Bronchial epithelial cell (primary cell): ENCODE results near the gene HOXD3. TPM values are rescaled to one million over a fixed set of nuclear protein-coding genes. Genes with fewer than 3 reads are reported as not detected.

Experiments
- DNase-seq: peaks from one replicate; pipeline ENCODE4 v3.0.0-alpha.2; 2010; ENCODE audit warnings: low read depth
- FAIRE-seq: peaks from 2 replicates; lab custom pipeline; 2011; peaks lifted over from hg19 to GRCh38; lab: Jason Lieb, UNC
- H3K27me3 ChIP-seq: 2 replicates; pipeline ENCODE4 v1.5.1; 2011; ENCODE audit warnings: low read length; ENCODE audit not compliant: control insufficient read depth, insufficient read depth
- H3K36me3 ChIP-seq: 2 replicates; pipeline ENCODE4 v1.5.1; 2011; ENCODE audit warnings: low read length; ENCODE audit not compliant: control insufficient read depth, insufficient read depth
- H3K4me3 ChIP-seq: 2 replicates; pipeline ENCODE4 v1.5.1; 2011; ENCODE audit warnings: mild to moderate bottlenecking, low read depth, low read length, control low read depth
- total RNA-seq: library from RNA; depleted of rRNA; stranded (reverse); fragments of >200 nt; gene quantifications from 2 replicates; pipeline ENCODE4 v1.2.1, GENCODE V29; 2014
- TF ChIP-seq, protein P1 (sequence below): IDR thresholded peaks from 2 replicates; pipeline ENCODE4 v1.5.1; 2011; ENCODE audit warnings: mild to moderate bottlenecking, moderate library complexity, low read length, control low read depth, inconsistent platforms; ENCODE audit not compliant: insufficient read depth, severe bottlenecking

HOXD3 gene
- total RNA-seq, 1 donor from 2014 or later = not detected

DNA sequence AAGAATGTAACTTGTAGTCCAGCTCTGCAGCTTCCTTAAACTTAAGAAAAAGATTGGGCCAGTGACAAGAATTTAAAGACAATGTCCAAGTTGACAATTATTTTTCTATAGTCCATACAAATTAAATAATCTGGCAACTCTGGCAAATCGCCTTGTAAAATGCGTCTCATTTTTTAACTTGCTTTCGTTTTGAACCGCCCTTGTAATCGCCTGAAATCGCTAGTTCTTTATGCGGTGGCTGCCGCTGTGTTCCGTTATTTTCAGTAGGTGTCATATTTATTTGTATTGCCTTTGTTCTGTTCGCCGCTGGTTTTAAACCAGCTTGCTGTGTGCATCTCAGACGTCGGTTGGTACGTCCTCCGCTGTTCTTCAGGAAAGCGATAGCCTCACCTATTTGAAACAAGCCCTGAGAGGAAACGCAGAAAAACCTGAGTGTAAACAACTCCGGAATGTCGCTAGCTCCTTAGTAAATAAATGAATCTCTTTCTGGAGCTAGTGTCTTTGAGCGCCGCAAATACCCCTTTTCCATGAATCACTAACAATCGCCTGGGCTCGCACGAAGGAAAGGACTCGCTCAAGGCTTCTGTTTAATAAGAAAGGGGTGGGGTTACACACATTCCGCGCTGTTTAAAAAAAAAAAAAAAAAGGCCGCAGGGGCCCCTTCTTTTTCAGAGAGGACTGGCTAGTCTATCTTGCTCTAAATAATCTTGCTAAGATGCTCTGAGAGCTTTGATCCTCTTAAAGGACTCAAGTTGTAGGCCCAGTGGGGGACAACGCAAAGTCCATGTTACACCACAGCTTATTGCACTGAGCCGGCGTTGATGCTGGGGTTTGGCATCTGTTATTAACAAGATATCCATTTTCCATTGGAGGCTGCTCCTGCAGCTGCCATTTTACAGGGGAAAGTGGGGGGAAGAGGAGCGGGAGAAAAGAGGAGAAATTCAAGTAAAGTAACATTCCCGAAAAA lies 24.6 kb upstream of the HOXD3 start:
- H3K4me3 ChIP-seq = no peak overlapping the region
- peaks cover 70% of the 10 kb centered on the region for H3K27me3 ChIP-seq
- FAIRE-seq (no peak), DNase-seq (no peak)
- no peaks in the 10 kb centered on the region for H3K36me3 ChIP-seq
- TF ChIP-seq, protein P1, sequence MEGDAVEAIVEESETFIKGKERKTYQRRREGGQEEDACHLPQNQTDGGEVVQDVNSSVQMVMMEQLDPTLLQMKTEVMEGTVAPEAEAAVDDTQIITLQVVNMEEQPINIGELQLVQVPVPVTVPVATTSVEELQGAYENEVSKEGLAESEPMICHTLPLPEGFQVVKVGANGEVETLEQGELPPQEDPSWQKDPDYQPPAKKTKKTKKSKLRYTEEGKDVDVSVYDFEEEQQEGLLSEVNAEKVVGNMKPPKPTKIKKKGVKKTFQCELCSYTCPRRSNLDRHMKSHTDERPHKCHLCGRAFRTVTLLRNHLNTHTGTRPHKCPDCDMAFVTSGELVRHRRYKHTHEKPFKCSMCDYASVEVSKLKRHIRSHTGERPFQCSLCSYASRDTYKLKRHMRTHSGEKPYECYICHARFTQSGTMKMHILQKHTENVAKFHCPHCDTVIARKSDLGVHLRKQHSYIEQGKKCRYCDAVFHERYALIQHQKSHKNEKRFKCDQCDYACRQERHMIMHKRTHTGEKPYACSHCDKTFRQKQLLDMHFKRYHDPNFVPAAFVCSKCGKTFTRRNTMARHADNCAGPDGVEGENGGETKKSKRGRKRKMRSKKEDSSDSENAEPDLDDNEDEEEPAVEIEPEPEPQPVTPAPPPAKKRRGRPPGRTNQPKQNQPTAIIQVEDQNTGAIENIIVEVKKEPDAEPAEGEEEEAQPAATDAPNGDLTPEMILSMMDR = no peak

DNA sequence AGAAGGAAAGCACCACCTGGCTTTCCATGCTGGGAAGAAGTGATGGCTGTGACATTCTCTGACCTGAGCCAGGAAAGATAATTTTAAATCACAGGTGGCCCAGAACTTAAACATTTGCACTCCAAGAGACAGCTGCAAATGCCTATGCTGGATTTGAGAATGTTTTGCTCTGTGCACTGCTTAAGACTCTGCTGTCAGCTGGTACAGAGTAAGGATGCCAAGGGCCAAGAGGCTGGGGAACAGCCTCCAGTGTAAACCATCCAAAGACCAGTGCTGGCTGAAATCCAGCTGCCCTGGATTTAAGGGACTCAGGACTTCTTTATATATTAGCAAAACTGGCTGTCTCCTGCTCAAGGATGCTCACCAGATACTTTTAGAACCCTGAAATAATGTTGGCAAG lies 23.7 kb upstream of the HOXD3 start:
- no peak for FAIRE-seq
- H3K27me3 ChIP-seq = peaks cover 66% of the 10 kb centered on the region

DNA sequence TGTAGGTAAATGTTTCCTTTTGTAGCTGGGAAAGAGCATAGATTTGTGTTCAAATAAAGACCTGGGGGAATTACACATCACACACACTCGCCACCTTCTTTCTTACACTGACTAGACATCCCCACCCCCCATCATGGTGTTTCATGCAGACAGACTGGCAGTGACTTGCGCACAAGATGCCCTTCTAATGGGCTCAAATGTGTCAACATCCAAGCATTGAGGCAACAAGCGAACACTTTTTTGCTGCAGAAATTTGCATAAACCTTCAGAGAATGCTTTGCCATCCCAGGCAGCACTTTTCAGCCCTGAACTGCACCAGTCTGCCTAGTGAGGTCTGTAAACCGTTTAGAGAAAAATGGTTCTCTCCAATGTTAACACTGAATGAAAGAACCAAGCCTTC lies 23.1 kb upstream of the HOXD3 start:
- FAIRE-seq (no peak), DNase-seq (no peak)
- no peak overlapping the region for H3K4me3 ChIP-seq
- TF ChIP-seq, protein P1 = no peak
- peaks cover 65% of the 10 kb centered on the region for H3K27me3 ChIP-seq
- no peaks in the 10 kb centered on the region for H3K36me3 ChIP-seq

More for the DNA sequence above, 23.7 kb upstream of the HOXD3 start:
- DNase-seq = no peak
- Histone ChIP-seq H3K36me3 (no peaks in the 10 kb centered on the region), H3K4me3 (no peak overlapping the region)
- TF ChIP-seq, protein P1 = no peak

DNA sequence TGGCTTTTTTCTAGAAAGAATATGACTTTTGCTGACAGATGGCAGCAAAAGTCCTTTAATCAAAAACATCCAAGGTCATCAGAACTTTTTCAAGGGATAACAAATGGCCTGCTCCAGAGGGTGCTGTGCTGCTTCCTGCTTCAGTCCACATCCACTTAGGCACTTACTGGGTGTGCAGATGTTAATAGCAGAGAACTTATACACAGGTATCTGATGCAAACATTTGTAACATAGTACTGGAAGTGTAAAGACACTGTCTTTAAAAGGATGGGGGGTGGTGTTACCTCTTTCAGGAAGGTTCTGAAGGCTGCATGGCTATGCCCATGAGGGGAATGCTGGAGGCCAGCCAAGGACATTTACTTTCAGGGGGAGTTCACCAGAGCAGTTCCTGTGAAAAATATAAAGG lies 22.1 kb upstream of the HOXD3 start:
- DNase-seq = no peak
- no peak overlapping the region for H3K4me3 ChIP-seq
- H3K36me3 ChIP-seq = no peaks in the 10 kb centered on the region
- FAIRE-seq = no peak
- TF ChIP-seq, protein P1 = no peak
- H3K27me3 ChIP-seq = peaks cover 66% of the 10 kb centered on the region

DNA sequence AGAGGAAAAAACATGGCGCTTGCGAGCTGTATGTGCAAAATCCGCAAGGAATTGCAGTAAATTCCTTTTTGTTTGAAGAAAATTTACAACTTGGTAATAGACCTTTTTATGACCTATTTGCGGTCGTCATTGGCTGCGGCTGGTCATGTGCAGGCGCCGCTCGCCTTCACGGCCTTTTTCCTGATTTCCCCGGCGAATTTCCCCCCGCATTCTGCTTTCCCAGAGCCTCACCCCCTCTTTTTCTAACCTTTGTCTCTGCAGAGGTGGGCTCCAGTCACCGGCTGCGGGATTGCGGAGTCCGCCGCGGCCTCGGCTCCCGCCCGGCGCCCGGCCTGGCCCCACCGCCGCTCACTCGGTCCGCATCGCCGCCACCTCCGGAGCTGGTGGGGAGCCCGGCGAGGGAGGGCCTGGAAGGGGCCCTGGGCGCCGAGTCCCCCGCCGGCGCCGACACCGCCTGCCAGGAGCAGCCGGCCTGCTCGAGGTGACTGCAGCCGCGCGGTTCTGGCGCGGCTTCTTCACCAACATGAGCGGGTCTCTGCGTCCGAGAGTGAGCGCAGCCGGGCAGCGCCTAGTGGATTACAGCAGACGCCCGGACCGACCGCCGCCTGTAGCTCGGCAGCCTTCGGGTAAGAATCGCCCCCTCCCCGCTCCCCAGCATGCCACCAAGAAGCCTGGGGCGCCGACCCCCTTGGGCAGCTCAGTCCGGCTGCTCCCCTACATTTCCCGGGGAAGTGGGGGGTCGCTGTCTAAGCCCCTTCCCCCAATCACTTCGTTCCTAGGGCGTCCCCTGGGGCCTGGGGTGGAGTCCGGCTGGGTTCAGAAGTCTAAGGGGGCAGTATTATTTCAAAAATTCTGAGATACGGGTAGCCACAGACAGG lies 20.5 kb upstream of the HOXD3 start:
- no peak for FAIRE-seq
- DNase-seq = no peak
- H3K27me3 ChIP-seq = peaks cover 61% of the 10 kb centered on the region
- TF ChIP-seq, protein P1 = no peak
- H3K4me3 ChIP-seq = no peak overlapping the region
- no peaks in the 10 kb centered on the region for H3K36me3 ChIP-seq
